OCI-LY7 (cell line): ENCODE results near the gene IPO13. TPM values are rescaled to one million over a fixed set of nuclear protein-coding genes. Genes with fewer than 3 reads are reported as not detected.

Source experiments
- BruUV-seq: library from RNA; stranded (reverse); fragments of 400-500 nt; replicated peaks from 2 replicates; lab custom pipeline; 2021; lab: Mats Ljungman, UMichigan
- CTCF ChIA-PET: fragments of 300-600 bp; sonication (Branson Sonifier 250); formaldehyde crosslinking; loops from one replicate; lab custom pipeline; 2022; ENCODE audit warnings: antibody characterized with exemption; ENCODE audit not compliant: unreplicated experiment; lab: Charles Lee
- POLR2A ChIA-PET: fragments of 300-600 bp; sonication (Branson Sonifier 250); formaldehyde crosslinking; loops from one replicate; lab custom pipeline; 2022; ENCODE audit warnings: antibody characterized with exemption; lab: Charles Lee
- DNase-seq: peaks from one replicate; pipeline ENCODE4 v3.0.0-alpha.2; 2015; ENCODE audit warnings: low spot score
- H2AFZ ChIP-seq: fragments of 200-600 bp; sonication (generic), shearing (Covaris generic); 2 replicates; pipeline ENCODE4 v1.6.1; 2014; ENCODE audit warnings: mild to moderate bottlenecking, antibody characterized with exemption, low read length, moderate library complexity
- H3K27ac ChIP-seq: fragments of 200-600 bp; sonication (generic); 2 replicates; pipeline ENCODE4 v1.5.1; 2014; ENCODE audit warnings: mixed run types, low read depth, mild to moderate bottlenecking, moderate library complexity, low read length, inconsistent platforms; ENCODE audit not compliant: poor library complexity, severe bottlenecking
- H3K36me3 ChIP-seq: fragments of 200-600 bp; sonication (generic); 2 replicates; pipeline ENCODE4 v1.6.1; 2014; ENCODE audit warnings: mild to moderate bottlenecking, antibody characterized with exemption, low read length, moderate library complexity, mixed read lengths; ENCODE audit not compliant: insufficient read depth
- H3K4me1 ChIP-seq: fragments of 200-600 bp; sonication (generic); 2 replicates; pipeline ENCODE4 v1.5.1; 2014; ENCODE audit warnings: mild to moderate bottlenecking, low read length; ENCODE audit not compliant: insufficient read depth, poor library complexity, severe bottlenecking
- H3K4me2 ChIP-seq: fragments of 200-600 bp; sonication (generic); 2 replicates; pipeline ENCODE4 v1.6.1; 2014; ENCODE audit warnings: mild to moderate bottlenecking, low read length
- H3K4me3 ChIP-seq: fragments of 200-600 bp; sonication (generic); 2 replicates; pipeline ENCODE4 v1.5.1; 2014; ENCODE audit warnings: mild to moderate bottlenecking, low read depth, low read length; ENCODE audit not compliant: poor library complexity, severe bottlenecking
- H3K79me2 ChIP-seq: fragments of 200-600 bp; sonication (generic); 2 replicates; pipeline ENCODE4 v1.6.1; 2016; ENCODE audit warnings: low read depth, mild to moderate bottlenecking, low read length, moderate library complexity, mixed read lengths; ENCODE audit not compliant: insufficient read depth
- H3K9me2 ChIP-seq: fragments of 200-600 bp; sonication (generic); 2 replicates; pipeline ENCODE4 v1.6.1; 2016; ENCODE audit warnings: mild to moderate bottlenecking, low read length, mixed read lengths; ENCODE audit not compliant: insufficient read depth
- H3K9me3 ChIP-seq: fragments of 200-600 bp; sonication (generic); 2 replicates; pipeline ENCODE4 v1.6.1; 2014; ENCODE audit warnings: mild to moderate bottlenecking, mixed run types, low read length, mixed read lengths
- H4K20me1 ChIP-seq: fragments of 200-600 bp; sonication (generic); 2 replicates; pipeline ENCODE4 v1.6.1; 2014; ENCODE audit warnings: mild to moderate bottlenecking, antibody characterized with exemption, low read length, moderate library complexity, mixed read lengths; ENCODE audit not compliant: insufficient read depth
- CTCF ChIP-seq: fragments of 200-600 bp; sonication (generic); conservative IDR thresholded peaks from 2 replicates; pipeline ENCODE4 v1.5.1; 2014; ENCODE audit warnings: mild to moderate bottlenecking, antibody characterized with exemption, low read length, moderate library complexity, mixed read lengths
- EZH2phosphoT487 ChIP-seq: fragments of 200-600 bp; sonication (generic); IDR thresholded peaks from 2 replicates; pipeline ENCODE4 v1.6.1; 2018; ENCODE audit warnings: low read depth, borderline replicate concordance, mild to moderate bottlenecking, mixed run types, antibody characterized with exemption, low read length, moderate library complexity, mixed read lengths
- intact Hi-C: fragments of 100-400 bp; cut with micrococcal nuclease; formaldehyde crosslinking; loops from one replicate; pipeline ENCODE4 v1.10.0; 2022; ENCODE audit not compliant: unreplicated experiment
- total RNA-seq, 2 experiments: library from RNA; depleted of rRNA in 1 of 2; stranded (reverse); fragments of >200 nt in 1 of 2; shearing (Covaris generic) in 1 of 2; gene quantifications; 2 replicates each; pipeline ENCODE4 v1.2.3, GENCODE V29; 2014 to 2022

Gene IPO13
- total RNA-seq, 2 experiments from 2014 or later: 17.8 to 24.1 TPM

GRCh38 chr1:43991200-43991475 is 44.4 kb downstream of the IPO13 start:
- no peaks in the 10 kb centered on the region for H3K36me3 ChIP-seq
- DNase-seq: no peak
- no peaks in the 10 kb centered on the region for H3K9me3 ChIP-seq
- H3K4me2 ChIP-seq: peak overlapping the region; percentile 83
- TF ChIP-seq EZH2phosphoT487: no peak
- no peak for TF ChIP-seq CTCF
- H3K4me1 ChIP-seq: peaks cover 28% of the 10 kb centered on the region
- no peaks in the 10 kb centered on the region for H4K20me1 ChIP-seq
- peak overlapping the region; percentile 71 for H3K4me3 ChIP-seq
- BruUV-seq: no TSS peak
- intact Hi-C loops: loop anchor here (1.0 to 2.0 kb wide), 2 partner anchors 16 to 39 kb away; partner anchors contain the start of gene ATP6V0B
- peak overlapping the region; percentile 90 for H2AFZ ChIP-seq
- no peak overlapping the region for H3K27ac ChIP-seq
- CTCF ChIA-PET: interaction anchor here (0.6 to 0.9 kb wide), 3 partner anchors 50 to 263 kb away, joined by 3 to 4 read pairs (median 3); no protein-coding TSS in a partner anchor
- H3K9me2 ChIP-seq: no peaks in the 10 kb centered on the region
- POLR2A ChIA-PET: no interaction called here
- no peaks in the 10 kb centered on the region for H3K79me2 ChIP-seq

- Histone ChIP-seq H3K79me2 (no peaks in the 10 kb centered on the region), H3K9me2 (no peaks in the 10 kb centered on the region), H2AFZ (peak within 1 kb of the TSS; percentile 90), H4K20me1 (no peaks in the 10 kb centered on the region), H3K36me3 (no peaks in the 10 kb centered on the region), H3K4me1 (peaks cover 28% of the 10 kb centered on the region), H3K4me3 (peak within 1 kb of the TSS; percentile 71), H3K9me3 (no peaks in the 10 kb centered on the region), H3K27ac (no peak within 1 kb of the TSS), H3K4me2 (peak within 1 kb of the TSS; percentile 83)
- intact Hi-C loops: loop anchor here (1.0 to 2.0 kb wide), 2 partner anchors 17 to 39 kb away; partner anchors contain the start of gene ATP6V0B
- POLR2A ChIA-PET: no interaction called here
- peak; percentile 71 for DNase-seq
- CTCF ChIA-PET: interaction anchor here (0.9 to 1.2 kb wide), 2 partner anchors 16 to 49 kb away, joined by 3 to 4 read pairs; partner anchors contain the start of gene ATP6V0B
- no peak for TF ChIP-seq EZH2phosphoT487
- TF ChIP-seq CTCF: no peak
- no TSS peak for BruUV-seq
These were observed 44.9 kb downstream of the IPO13 start, which contains the start of gene CCDC24 for GRCh38 chr1:43991476-43992231. TSS of gene CCDC24 (plus strand) at chr1:43991599. CDS start at chr1:43991879, 280 bp downstream.
